NCI-H510A (cell line): Measurements from ENCODE around the gene ALK.

Source experiments
- DNase-seq: peaks from one replicate; lab custom pipeline; 2025; lab: John Stamatoyannopoulos, UW

ALK gene

DNA sequence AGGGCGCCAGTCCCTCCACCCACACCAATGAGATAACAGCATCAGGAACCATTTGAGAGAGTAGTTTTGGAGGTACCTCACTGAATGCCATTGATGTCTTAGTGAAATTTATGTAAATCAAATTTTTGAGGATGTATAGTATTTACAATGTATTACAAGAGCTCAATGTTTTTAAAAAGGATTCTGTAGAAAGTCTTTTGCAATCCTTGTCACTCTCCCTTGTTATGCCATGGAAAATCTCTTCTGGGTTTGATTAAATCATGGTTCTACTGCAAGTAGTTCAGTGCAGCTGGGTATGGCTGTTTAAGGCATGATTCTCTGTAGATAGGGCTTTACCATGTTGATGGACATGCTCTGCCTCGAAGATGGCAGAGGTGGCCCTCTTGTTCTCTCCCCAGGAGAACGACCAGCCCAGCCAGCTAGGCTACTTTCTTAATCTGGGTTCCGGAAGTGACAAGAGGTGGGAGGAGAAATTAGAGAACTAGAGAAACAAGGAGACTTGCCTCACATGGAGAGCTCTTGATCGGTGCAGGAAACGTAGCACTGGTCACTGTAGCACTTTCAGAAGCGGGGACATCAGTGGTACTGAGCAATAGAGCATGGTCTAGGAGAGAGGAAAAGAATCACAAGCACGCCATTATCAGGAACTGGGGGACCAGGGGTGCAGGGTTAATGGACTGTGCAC, 603.4 kb downstream of the ALK start:
- peak; percentile 54 for DNase-seq

DNA sequence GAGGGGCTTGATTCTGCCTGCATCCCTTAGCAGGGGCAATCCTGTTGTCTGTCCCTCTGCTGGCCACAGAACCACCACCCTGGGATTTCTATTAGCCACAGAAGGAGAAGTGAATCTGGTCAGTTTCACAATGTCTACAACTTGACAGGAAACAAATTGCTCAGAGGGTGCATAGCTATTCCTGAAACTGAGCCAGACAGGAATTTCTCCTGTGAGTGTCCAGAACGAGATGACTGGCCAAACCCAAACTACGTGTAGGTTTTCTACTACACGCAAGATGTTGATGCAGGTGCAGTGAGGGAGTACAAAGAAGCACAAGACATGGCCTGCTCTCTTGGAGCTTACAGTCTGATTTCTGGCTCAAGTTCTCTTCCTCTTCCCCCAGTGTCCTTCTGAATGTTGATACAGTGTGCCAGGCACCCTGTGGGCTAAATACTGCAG, 604.3 kb downstream of the ALK start:
- DNase-seq, result no peak

- DNase-seq, result no peak
Measured at GRCh38 chr2:29314816-29315571, 606.4 kb downstream of the ALK start.

GRCh38 chr2:29311458-29311857, 609.9 kb downstream of the ALK start:
- no peak for DNase-seq

GRCh38 chr2:29310650-29311348, 610.6 kb downstream of the ALK start:
- no peak for DNase-seq

DNA sequence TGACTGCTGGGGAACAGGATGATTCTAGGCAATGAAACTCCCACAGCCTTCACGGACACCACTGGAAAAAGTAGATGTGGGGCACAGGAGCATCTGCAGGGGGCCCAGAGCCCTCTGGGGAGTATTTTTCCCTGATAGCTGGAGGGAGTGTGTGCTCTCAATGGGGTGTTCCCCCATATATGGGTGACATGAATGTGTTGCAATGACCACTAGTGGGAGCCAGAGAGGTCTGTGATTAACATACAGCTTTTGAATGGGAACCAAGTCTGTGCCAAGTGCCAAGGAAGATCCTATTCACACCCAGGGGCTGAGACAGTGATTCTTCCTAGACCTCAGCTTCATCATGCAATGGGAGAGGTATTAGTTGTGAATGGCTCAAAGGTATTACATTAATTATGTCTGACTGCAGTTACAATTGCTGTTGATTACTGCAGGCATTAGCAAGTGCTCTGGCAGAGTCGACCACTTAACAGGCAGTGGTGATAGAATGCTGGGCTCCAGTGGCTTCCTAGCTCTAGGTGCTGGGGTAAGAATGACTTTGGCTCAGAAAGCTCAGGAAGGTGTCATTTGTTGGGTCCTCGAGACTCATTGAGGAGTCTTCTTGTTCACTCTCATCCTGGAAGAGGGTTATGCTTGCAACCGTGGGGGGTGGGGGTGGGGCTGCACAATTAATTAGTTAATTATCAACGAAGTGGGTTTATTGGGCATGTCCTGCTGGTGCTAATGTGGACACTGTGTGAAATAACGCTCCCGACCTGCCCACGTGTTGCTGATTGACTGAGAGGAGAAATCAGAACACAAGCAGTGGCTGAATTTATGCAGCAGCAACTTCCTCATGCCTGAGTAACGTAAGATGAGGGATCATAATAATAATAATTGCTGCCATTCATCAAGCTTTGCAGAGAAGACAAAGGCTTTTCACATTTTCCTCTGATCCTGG, 612.0 kb downstream of the ALK start:
- peak; percentile 6 for DNase-seq

DNA sequence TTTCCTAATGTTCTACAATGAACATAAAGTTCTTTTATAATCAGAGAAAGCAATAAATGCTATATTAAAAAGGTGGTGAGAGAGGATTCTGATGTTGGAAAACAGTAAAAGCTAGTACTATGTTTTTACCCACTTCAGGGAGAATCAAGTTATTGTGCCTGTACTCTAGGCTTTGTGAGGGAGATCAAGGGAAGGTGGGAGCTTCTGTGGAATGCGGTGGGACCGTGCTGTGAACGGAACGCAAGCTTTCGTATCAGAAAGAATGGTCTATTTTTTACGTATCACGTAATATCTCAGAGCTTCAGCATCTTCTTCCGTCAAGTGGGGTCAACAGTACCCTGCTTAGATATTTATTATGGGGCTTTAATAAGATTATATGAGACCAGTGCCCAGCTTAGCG, 613.0 kb downstream of the ALK start:
- DNase-seq, result no peak

- no peak for DNase-seq
Measured at GRCh38 chr2:29307519-29307918, 613.9 kb downstream of the ALK start.

- no peak for DNase-seq
Measured at GRCh38 chr2:29305762-29306161, 615.6 kb downstream of the ALK start.

DNA sequence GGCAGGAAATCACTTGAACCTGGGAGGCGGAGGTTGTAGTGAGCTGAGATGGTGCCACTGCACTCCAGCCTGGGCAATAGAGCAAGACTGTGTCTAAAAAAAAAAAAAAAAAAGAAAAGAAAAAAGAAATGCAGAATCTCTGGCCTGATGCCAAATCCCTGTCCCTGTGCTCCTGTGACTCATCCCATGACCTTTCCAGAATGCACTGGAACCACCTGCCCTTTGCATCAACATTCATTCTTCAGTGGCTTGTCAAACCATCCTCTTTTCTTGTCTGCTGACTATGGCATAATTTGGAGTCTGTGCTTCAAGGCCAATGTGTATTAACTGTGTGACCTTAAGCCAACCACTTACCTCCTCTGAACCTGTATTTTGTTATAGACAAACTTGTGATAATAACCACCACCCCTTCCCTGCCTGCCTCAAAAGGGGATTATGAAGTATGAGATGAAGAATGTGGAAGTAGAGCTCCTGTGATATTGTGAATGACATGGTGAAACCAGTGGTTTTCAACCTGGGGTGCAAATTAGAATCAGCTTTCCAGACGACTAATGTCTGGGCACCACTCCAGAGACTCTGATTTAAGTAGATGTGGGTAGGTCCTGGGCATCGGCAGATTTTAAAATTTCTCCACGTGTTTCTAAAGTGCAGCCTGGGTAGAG, 616.9 kb downstream of the ALK start:
- no peak for DNase-seq

DNA sequence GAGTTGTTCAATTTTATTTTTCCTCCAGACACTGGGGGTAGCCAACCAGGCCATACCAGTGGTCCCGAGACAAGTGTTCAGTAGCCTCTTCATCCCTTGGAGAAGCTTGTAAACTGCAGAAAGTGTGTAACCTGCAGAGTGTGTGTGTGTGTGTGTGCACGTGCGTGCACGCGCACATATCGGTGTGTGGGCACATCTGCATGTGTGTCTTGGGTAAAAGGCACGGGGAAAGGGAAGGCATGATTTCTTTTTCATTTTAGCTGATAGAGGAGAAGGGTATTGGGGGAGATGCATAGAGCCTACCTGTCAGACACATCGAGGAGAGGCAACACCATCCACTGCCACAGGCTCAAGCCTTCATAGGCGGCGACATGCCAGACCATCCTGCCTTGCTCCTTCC, 624.8 kb downstream of the ALK start:
- no peak for DNase-seq

DNA sequence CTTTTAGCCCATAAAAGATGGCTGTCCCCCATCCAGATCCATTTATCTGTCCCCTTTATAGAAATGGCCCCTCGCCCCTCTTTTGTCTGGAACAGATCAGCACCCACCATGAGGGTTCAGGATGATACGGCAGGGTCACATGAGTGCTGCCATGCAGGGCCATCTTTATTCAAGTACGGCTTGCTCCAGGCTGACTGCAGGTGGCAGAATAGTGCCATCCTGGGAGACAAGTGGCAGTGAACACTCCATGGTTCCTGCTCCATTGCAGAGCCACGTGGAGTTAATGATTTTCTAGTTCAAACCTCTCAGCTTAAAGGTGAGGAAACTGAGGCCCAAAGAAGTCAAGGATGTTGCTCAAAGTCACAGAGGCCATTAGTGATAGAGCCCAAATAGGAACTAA, 625.5 kb downstream of the ALK start:
- peak; percentile 9 for DNase-seq

DNA sequence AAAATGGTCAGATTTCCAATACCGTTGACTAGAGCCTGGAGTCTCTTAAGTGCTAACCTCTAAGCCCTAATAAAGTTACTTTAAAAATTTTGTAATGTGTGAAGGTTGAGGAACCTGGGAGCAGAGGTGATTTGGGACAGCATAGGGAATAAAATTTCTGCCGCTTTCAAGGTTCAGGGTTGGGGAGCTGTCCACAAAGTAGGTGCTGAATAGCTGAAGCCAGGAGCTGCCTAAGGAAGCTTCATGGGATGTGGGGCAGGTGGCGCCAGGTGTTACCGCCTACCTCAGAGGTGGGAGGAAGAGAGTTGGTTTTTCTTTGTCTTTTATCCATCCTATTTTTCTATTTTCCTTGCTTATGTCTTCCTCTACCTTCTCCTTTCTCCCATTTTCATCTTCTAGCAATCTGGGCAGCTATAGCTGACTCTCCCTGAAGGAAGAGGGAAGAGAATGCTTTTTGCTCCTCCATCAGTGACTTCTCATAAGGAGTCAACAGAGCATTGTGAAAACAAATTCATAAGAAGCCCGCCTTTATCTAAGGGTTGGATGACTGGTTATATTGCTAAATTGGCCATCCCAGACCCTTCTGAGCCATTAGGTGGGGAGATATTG, 627.5 kb downstream of the ALK start:
- no peak for DNase-seq

DNA sequence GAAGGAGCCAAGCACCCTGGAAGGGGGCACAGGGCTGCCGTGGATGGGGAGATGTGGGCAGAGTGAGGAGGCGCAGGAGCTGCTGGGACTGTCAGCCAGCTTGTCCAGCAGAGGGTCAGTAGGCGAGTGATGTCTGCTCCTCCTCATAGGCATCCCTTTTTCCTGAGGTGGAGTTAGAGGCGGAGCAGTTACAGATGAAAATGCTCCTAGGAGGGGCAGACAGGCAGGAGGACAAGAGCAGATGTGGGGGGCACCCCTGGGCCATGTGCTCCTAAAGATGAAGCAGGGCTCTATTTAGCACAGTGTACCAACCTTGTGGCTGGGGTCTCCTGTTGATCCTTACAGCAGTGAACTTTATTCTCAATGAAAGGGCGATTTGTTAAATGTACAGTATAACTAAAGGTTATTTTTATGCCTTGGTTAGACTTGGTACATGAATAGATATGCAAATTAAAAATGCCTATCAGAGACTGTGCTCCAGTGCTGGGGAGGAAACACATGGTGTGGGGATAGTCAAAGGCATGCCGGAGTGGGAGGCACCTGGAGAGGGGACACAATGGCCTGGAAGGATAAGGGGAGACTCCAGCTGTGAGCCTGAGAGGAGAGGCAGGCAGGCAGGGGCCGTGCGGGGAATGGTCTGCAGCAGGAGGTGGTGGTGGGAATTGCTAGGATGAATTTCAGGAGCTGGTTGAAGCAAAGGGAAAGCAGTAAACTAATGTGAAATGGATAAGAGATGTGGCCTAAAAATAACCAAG, 630.9 kb downstream of the ALK start:
- no peak for DNase-seq

DNA sequence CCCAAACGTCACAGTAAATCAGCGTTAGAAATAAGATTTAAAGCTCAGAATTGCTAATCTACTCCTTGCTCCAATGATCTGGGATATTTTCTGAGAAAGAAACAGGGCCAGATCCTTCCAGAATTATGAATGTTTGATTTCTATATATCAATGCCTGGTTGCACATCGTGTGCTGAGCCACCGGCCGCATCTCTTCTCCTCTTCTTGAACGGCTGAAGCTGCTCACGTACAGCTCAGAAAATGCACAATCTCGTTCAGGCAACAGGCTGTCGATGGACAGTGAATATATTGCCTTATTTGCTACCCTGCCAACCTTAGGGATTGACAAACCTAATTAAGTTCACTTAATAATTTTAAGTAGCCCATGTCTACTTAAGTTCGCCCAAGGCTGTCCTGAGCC, 636.7 kb downstream of the ALK start:
- no peak for DNase-seq

DNA sequence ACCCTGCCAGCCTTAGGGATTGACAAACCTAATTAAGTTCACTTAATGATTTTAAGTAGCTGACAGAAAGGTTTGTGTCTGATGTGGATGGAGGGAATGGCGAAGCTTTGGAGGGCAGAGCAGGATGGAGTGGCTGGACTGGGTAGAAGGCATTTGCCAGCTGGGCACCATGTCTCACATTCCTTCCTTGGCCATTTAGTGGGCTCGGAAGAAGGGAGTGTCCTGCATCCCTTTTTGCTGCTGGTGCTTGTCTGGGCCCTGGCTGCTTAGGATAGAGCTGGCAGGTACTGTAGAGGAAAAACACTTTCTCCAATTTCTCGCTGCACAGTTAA, 639.5 kb downstream of the ALK start:
- no peak for DNase-seq

- DNase-seq, result peak; percentile 32
Measured at GRCh38 chr2:29281086-29281915, 640.1 kb downstream of the ALK start.

- no peak for DNase-seq
Measured at GRCh38 chr2:29278966-29279365, 642.4 kb downstream of the ALK start.

DNA sequence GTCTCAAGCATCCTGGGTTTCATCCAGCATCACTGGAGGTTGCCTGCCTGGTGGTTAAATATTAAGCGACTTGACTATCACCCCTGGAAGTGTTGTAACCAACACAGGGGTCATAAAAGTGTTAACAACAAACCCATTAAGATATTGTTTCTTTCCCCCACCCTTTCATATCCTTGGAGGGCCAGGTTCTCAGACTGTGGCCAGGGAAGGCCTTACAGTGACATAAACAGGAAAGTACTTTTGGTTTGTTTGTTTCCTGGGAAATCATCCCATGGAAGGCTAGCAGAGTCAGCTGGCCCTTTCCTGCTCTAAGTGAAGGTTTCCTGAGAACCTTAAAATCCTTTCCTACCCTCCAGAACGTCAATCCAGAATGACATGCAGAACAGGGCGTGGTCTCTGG, 645.2 kb downstream of the ALK start:
- no peak for DNase-seq
